Panc1 (cell line): ENCODE data around the gene SLC51A. TPM values are rescaled to one million over a fixed set of nuclear protein-coding genes. Genes with fewer than 3 reads are reported as not detected.
A peak's percentile ranks its signal among the peaks of the same experiment; 100 is the strongest.

ENCODE experiments used
- ATAC-seq: fragments of 200-7000 bp; cut with Tn5 transposase; 2 replicates; pipeline ENCODE4 v1.9.1; 2020; ENCODE audit warnings: mild to moderate bottlenecking, moderate library complexity
- BruUV-seq: library from RNA; stranded (reverse); fragments of 400-500 nt; replicated peaks from 2 replicates; lab custom pipeline; 2021; lab: Mats Ljungman, UMichigan
- CTCF ChIA-PET: fragments of 300-600 bp; sonication (Branson Sonifier 250); formaldehyde crosslinking; loops from one replicate; lab custom pipeline; 2022; ENCODE audit warnings: antibody characterized with exemption; lab: Charles Lee
- POLR2A ChIA-PET: fragments of 300-600 bp; sonication (Branson Sonifier 250); formaldehyde crosslinking; loops from one replicate; lab custom pipeline; 2022; ENCODE audit warnings: antibody characterized with exemption; lab: Charles Lee
- DNase-seq: peaks from one replicate; pipeline ENCODE4 v3.0.0-alpha.2; 2010; ENCODE audit warnings: low read depth, low spot score
- H3K27ac ChIP-seq: 2 replicates; pipeline ENCODE4 v1.5.1; 2011; ENCODE audit warnings: mild to moderate bottlenecking, low read length, inconsistent platforms
- H3K27me3 ChIP-seq: fragments of 200-500 bp; sonication (Bioruptor generic); 2 replicates; pipeline ENCODE4 v1.6.0; 2014; ENCODE audit warnings: low read length, inconsistent platforms; ENCODE audit not compliant: control insufficient read depth, insufficient read depth
- H3K36me3 ChIP-seq: fragments of 200-500 bp; sonication (Bioruptor generic); 2 replicates; pipeline ENCODE4 v1.5.1; 2014; ENCODE audit warnings: inconsistent platforms, mild to moderate bottlenecking, low read length, moderate library complexity; ENCODE audit not compliant: control insufficient read depth, insufficient read depth
- H3K4me1 ChIP-seq: 2 replicates; pipeline ENCODE4 v1.5.1; 2011; ENCODE audit warnings: inconsistent platforms, mild to moderate bottlenecking, low read length, moderate library complexity; ENCODE audit not compliant: control insufficient read depth, insufficient read depth
- H3K4me3 ChIP-seq, 2 experiments: 2 replicates each; pipeline ENCODE4 v1.5.1; 2011 to 2012; ENCODE audit warnings: low read depth in 2 of 2, low read length in 2 of 2, mild to moderate bottlenecking in 2 of 2, inconsistent platforms in 1 of 2, moderate library complexity in 1 of 2
- H3K9me3 ChIP-seq: fragments of 200-500 bp; sonication (Bioruptor generic); 2 replicates; pipeline ENCODE4 v1.5.1; 2014; ENCODE audit warnings: low read depth, mild to moderate bottlenecking, inconsistent platforms, low read length, moderate library complexity; ENCODE audit not compliant: control insufficient read depth, insufficient read depth
- POLR2AphosphoS5 ChIP-seq: IDR thresholded peaks from 2 replicates; pipeline ENCODE4 v1.6.1; 2012; ENCODE audit warnings: mild to moderate bottlenecking, low read depth, low read length, moderate library complexity
- SIN3A ChIP-seq: IDR thresholded peaks from 2 replicates; pipeline ENCODE4 v1.6.1; 2012; ENCODE audit warnings: low read depth, mild to moderate bottlenecking, low read length, moderate library complexity, borderline replicate concordance; ENCODE audit not compliant: insufficient read depth
- TCF7L2 ChIP-seq: IDR thresholded peaks from 2 replicates; pipeline ENCODE4 v1.6.1; 2011; ENCODE audit warnings: mild to moderate bottlenecking, low read depth, low read length, inconsistent platforms
- in situ Hi-C: cut with HindIII; loops from 2 replicates; pipeline ENCODE4 v1.10.0; 2016; ENCODE audit warnings: low sequenced_read_pairs, low pct_unique_long_range_greater_than_20kb
- intact Hi-C: fragments of 100-400 bp; cut with micrococcal nuclease; formaldehyde crosslinking; loops from one replicate; pipeline ENCODE4 v1.10.0; 2022; ENCODE audit not compliant: unreplicated experiment
- total RNA-seq: library from RNA; stranded (reverse); gene quantifications from one replicate; pipeline ENCODE4 v1.2.1, GENCODE V29; 2021; ENCODE audit not compliant: unreplicated experiment
- TF ChIP-seq, protein P1 (sequence below), 2 experiments: IDR thresholded peaks; 2 replicates each; pipeline ENCODE4 v1.6.1; 2011 to 2012; ENCODE audit warnings: low read depth in 2 of 2, control low read depth in 1 of 2, low read length in 1 of 2, mild to moderate bottlenecking in 1 of 2, moderate library complexity in 1 of 2; ENCODE audit not compliant: insufficient read depth in 1 of 2
- TF ChIP-seq, protein P2 (sequence below): fragments of 450-650 bp; IDR thresholded peaks from 2 replicates; pipeline ENCODE4 v1.5.1; 2017; ENCODE audit warnings: mild to moderate bottlenecking

SLC51A gene
- total RNA-seq, 1 experiment from 2014 or later: not detected

DNA sequence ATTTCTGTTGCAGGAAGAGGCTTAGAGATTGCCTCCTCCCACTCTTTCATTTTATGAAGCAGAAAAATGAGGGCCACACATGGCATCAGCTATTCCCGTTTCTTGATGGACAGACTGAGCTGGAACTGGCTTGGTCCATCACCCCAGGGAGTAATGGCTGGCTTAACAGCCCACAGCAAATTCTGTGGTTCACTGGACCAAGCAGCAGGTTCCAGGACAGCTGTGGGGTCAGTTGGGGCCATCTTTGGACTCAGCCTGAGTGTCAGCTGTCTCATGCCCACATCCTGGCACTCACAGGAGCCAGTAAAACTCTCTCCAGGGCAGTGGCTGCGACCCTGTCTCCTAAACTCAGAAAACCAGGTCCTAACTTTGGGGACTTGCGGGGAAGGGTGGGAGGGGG lies 41.7 kb upstream of the SLC51A start:
- ATAC-seq: no peak
- POLR2A ChIA-PET: no interaction called here
- Histone ChIP-seq H3K27me3 (no peaks in the 10 kb centered on the region), H3K4me3 (no peak overlapping the region), H3K9me3 (no peaks in the 10 kb centered on the region), H3K27ac (no peak overlapping the region), H3K4me1 (peaks cover 10% of the 10 kb centered on the region; the same call in 1 of the 2 replicates), H3K36me3 (no peaks in the 10 kb centered on the region)
- CTCF ChIA-PET: interaction anchor here (0.5 kb wide), 1 partner anchor 83 kb away, joined by 7 read pairs; no protein-coding TSS in a partner anchor
- no peak for DNase-seq
- intact Hi-C loops (no loop called here), in situ Hi-C loops (loop anchor here (25.0 kb wide), 1 partner anchor 87 kb away; the partner anchor contains the start of gene TFRC)
- no TSS peak for BruUV-seq
- TF ChIP-seq POLR2AphosphoS5 (no peak), TCF7L2 (no peak), SIN3A (no peak)
- TF ChIP-seq, protein P1, sequence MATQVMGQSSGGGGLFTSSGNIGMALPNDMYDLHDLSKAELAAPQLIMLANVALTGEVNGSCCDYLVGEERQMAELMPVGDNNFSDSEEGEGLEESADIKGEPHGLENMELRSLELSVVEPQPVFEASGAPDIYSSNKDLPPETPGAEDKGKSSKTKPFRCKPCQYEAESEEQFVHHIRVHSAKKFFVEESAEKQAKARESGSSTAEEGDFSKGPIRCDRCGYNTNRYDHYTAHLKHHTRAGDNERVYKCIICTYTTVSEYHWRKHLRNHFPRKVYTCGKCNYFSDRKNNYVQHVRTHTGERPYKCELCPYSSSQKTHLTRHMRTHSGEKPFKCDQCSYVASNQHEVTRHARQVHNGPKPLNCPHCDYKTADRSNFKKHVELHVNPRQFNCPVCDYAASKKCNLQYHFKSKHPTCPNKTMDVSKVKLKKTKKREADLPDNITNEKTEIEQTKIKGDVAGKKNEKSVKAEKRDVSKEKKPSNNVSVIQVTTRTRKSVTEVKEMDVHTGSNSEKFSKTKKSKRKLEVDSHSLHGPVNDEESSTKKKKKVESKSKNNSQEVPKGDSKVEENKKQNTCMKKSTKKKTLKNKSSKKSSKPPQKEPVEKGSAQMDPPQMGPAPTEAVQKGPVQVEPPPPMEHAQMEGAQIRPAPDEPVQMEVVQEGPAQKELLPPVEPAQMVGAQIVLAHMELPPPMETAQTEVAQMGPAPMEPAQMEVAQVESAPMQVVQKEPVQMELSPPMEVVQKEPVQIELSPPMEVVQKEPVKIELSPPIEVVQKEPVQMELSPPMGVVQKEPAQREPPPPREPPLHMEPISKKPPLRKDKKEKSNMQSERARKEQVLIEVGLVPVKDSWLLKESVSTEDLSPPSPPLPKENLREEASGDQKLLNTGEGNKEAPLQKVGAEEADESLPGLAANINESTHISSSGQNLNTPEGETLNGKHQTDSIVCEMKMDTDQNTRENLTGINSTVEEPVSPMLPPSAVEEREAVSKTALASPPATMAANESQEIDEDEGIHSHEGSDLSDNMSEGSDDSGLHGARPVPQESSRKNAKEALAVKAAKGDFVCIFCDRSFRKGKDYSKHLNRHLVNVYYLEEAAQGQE (IDR thresholded peaks at IDR 0.05; ENCODE audit: insufficient read depth in 1 of 2, low read depth in 2 of 2, low read length in 1 of 2): no peak
- TF ChIP-seq, protein P2, sequence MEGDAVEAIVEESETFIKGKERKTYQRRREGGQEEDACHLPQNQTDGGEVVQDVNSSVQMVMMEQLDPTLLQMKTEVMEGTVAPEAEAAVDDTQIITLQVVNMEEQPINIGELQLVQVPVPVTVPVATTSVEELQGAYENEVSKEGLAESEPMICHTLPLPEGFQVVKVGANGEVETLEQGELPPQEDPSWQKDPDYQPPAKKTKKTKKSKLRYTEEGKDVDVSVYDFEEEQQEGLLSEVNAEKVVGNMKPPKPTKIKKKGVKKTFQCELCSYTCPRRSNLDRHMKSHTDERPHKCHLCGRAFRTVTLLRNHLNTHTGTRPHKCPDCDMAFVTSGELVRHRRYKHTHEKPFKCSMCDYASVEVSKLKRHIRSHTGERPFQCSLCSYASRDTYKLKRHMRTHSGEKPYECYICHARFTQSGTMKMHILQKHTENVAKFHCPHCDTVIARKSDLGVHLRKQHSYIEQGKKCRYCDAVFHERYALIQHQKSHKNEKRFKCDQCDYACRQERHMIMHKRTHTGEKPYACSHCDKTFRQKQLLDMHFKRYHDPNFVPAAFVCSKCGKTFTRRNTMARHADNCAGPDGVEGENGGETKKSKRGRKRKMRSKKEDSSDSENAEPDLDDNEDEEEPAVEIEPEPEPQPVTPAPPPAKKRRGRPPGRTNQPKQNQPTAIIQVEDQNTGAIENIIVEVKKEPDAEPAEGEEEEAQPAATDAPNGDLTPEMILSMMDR: no peak

DNA sequence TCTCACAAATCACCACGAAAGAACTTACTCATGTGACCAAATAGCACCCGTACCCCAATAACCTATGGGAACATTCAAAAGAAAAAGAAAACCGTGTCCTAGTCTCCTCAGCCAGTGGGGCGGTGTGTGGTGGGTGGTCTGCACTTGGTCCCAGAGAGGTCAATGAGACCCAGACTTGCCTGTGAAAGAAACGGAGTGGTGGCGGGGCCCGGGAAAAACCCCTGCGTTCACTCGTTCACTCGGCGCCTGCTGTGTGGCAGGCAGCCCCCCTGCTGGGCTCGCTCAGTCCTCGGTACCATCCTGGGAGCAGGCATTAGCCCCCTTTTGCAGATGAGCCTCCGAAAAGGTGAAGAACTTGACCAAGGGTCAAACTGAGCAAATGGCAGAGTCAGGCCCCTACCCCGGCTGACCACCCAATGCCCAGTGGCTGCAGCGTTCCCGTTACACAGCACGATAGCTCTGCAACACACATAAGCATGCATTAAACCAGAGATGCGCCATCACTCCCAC lies 41.2 kb upstream of the SLC51A start:
- H3K4me3 ChIP-seq: no peak overlapping the region
- H3K4me1 ChIP-seq: peaks cover 10% of the 10 kb centered on the region; the same call in 1 of the 2 replicates
- no peaks in the 10 kb centered on the region for H3K36me3 ChIP-seq
- H3K27ac ChIP-seq: no peak overlapping the region
- no peaks in the 10 kb centered on the region for H3K9me3 ChIP-seq
- BruUV-seq: no TSS peak
- DNase-seq: no peak
- peak; percentile 33; the same call in 1 of the 2 replicates for ATAC-seq
- CTCF ChIA-PET: interaction anchor here (0.5 kb wide), 1 partner anchor 83 kb away, joined by 7 read pairs; no protein-coding TSS in a partner anchor
- POLR2A ChIA-PET: no interaction called here
- intact Hi-C loops (no loop called here), in situ Hi-C loops (loop anchor here (25.0 kb wide), 1 partner anchor 88 kb away; the partner anchor contains the start of gene TFRC)
- TF ChIP-seq TCF7L2 (no peak), SIN3A (no peak), POLR2AphosphoS5 (no peak)
- TF ChIP-seq, protein P2: no peak
- TF ChIP-seq, protein P1 (IDR thresholded peaks at IDR 0.05; ENCODE audit: insufficient read depth in 1 of 2, low read depth in 2 of 2, low read length in 1 of 2): no peak
- H3K27me3 ChIP-seq: no peaks in the 10 kb centered on the region
